K562 (cell line): ENCODE results near the gene IDH2. TPM values are rescaled to one million over a fixed set of nuclear protein-coding genes. Genes with fewer than 3 reads are reported as not detected.

ENCODE experiments used
- ATAC-seq: fragments of 200-7000 bp; cut with Tn5 transposase; 3 replicates; pipeline ENCODE4 v1.9.1; 2020; ENCODE audit warnings: moderate library complexity
- BruUV-seq: library from RNA; stranded (reverse); fragments of 400-500 nt; replicated peaks from 2 replicates; lab custom pipeline; 2021; lab: Mats Ljungman, UMichigan
- CTCF ChIA-PET: fragments of 300-600 bp; formaldehyde crosslinking; extraction: SDS; loops from one replicate; lab custom pipeline; 2021; ENCODE audit warnings: low intra/inter-chr PET ratio; lab: Yijun Ruan, JAX
- POLR2A ChIA-PET: fragments of 300-600, 350-650 bp; sonication (Branson Sonifier 250); formaldehyde crosslinking; extraction: SDS; loops from one replicate; lab custom pipeline; 2021; ENCODE audit warnings: antibody characterized with exemption, inconsistent platforms; lab: Yijun Ruan, JAX
- DNase-seq, 4 experiments: peaks; one replicate each; pipeline versions ENCODE4 v3.0.0 to v3.0.0-alpha.2; 2011 to 2018; ENCODE audit warnings: low spot score in 3 of 4, mixed read lengths in 3 of 4; ENCODE audit errors: extremely low read depth in 1 of 4
- FAIRE-seq: peaks from 2 replicates; lab custom pipeline; 2011; peaks lifted over from hg19 to GRCh38; lab: Jason Lieb, UNC
- H2AFZ ChIP-seq: 2 replicates; pipeline ENCODE4 v1.6.0; 2011; ENCODE audit warnings: low read depth, low read length, control low read depth, inconsistent platforms
- H3K27ac ChIP-seq: fragments of 200-600 bp; 3 replicates; pipeline ENCODE4 v1.8.0; 2011; ENCODE audit warnings: low read depth, mild to moderate bottlenecking, control low read depth, inconsistent platforms, low read length, moderate library complexity, mixed read lengths; ENCODE audit errors: extremely low read depth
- H3K27me3 ChIP-seq, 2 experiments: fragments of 300-600 bp in 1 of 2; 2 replicates in 1 of 2; 3 replicates in 1 of 2; pipeline versions ENCODE4 v1.6.0 to v1.8.0; 2011; ENCODE audit warnings: inconsistent platforms in 2 of 2, low read length in 2 of 2, mild to moderate bottlenecking in 1 of 2, mixed read lengths in 1 of 2, moderate library complexity in 1 of 2; ENCODE audit not compliant: control insufficient read depth in 2 of 2, insufficient read depth in 2 of 2
- H3K36me3 ChIP-seq: fragments of 300-600 bp; 3 replicates; pipeline ENCODE4 v1.8.0; 2011; ENCODE audit warnings: mild to moderate bottlenecking, low read length, inconsistent platforms; ENCODE audit not compliant: control insufficient read depth, insufficient read depth
- H3K4me1 ChIP-seq, 2 experiments: fragments of 200-600 bp in 1 of 2; replicated peaks in 1 of 2; 2 replicates in 1 of 2; 3 replicates in 1 of 2; pipeline versions ENCODE4 v1.5.1 to v1.8.0; 2011; ENCODE audit warnings: inconsistent platforms in 2 of 2, low read length in 2 of 2, mild to moderate bottlenecking in 1 of 2, mixed read lengths in 1 of 2, moderate library complexity in 1 of 2; ENCODE audit not compliant: control insufficient read depth in 2 of 2, insufficient read depth in 2 of 2
- H3K4me2 ChIP-seq: 2 replicates; pipeline ENCODE4 v1.6.1; 2011; ENCODE audit warnings: low read length, control low read depth, inconsistent platforms, mixed read lengths; ENCODE audit not compliant: insufficient read depth
- H3K4me3 ChIP-seq: fragments of 200-600 bp; sonication (generic), shearing (Covaris generic); 2 replicates; pipeline ENCODE4 v1.5.1; 2016; ENCODE audit warnings: control low read depth, inconsistent platforms
- H3K79me2 ChIP-seq: fragments of 200-600 bp; 3 replicates; pipeline ENCODE4 v1.8.0; 2011; ENCODE audit warnings: low read length, inconsistent platforms; ENCODE audit not compliant: control insufficient read depth, insufficient read depth
- H3K9ac ChIP-seq, 2 experiments: 2 replicates each; pipeline versions ENCODE4 v1.6.0 to v1.6.1; 2011; ENCODE audit warnings: low read depth in 2 of 2, low read length in 2 of 2, control low read depth in 1 of 2, inconsistent platforms in 1 of 2, mild to moderate bottlenecking in 1 of 2, mixed read lengths in 1 of 2; ENCODE audit not compliant: insufficient read depth in 1 of 2
- H3K9me1 ChIP-seq: one replicate; pipeline ENCODE4 v1.6.0; 2011; ENCODE audit warnings: inconsistent platforms, mild to moderate bottlenecking, low read length, moderate library complexity; ENCODE audit not compliant: control insufficient read depth, insufficient read depth
- H3K9me3 ChIP-seq: replicated peaks from 2 replicates; pipeline ENCODE4 v1.5.1; 2011; ENCODE audit warnings: low read depth, low read length, inconsistent platforms; ENCODE audit not compliant: control insufficient read depth, insufficient read depth
- H4K20me1 ChIP-seq: replicated peaks from 2 replicates; pipeline ENCODE4 v1.6.1; 2011; ENCODE audit warnings: low read length, inconsistent platforms, mixed read lengths; ENCODE audit not compliant: control insufficient read depth, insufficient read depth
- AFF4 ChIP-seq: sonication (generic); formaldehyde crosslinking; IDR thresholded peaks from 2 replicates; pipeline ENCODE4 v1.8.0; 2023; ENCODE audit warnings: mild to moderate bottlenecking, missing genetic modification reagents
- EWSR1 ChIP-seq: fragments of 450-650 bp; IDR thresholded peaks from 2 replicates; pipeline ENCODE4 v1.6.1; 2018; ENCODE audit warnings: borderline replicate concordance, mild to moderate bottlenecking, low read depth, moderate library complexity; ENCODE audit not compliant: partially characterized antibody
- GMEB1 ChIP-seq: fragments of 250-450 bp; sonication (Bioruptor Pico); IDR thresholded peaks from 2 replicates; pipeline ENCODE4 v1.4.0; 2020; ENCODE audit warnings: mild to moderate bottlenecking
- HMBOX1 ChIP-seq: sonication (generic); IDR thresholded peaks from 2 replicates; pipeline ENCODE4 v1.6.1; 2016
- HOXB6 ChIP-seq: fragments of 250-450 bp; sonication (Bioruptor Pico); IDR thresholded peaks from 2 replicates; pipeline ENCODE4 v1.5.1; 2022; ENCODE audit warnings: mild to moderate bottlenecking, borderline replicate concordance
- KAT7 ChIP-seq: sonication (generic); formaldehyde crosslinking; IDR thresholded peaks from 2 replicates; pipeline ENCODE4 v1.8.0; 2022; ENCODE audit warnings: missing genetic modification reagents, mild to moderate bottlenecking, borderline replicate concordance
- MBD1 ChIP-seq: fragments of 250-450 bp; sonication (Bioruptor Pico); IDR thresholded peaks from 2 replicates; pipeline ENCODE4 v1.8.0; 2022; ENCODE audit warnings: inconsistent platforms
- MEIS2 ChIP-seq: fragments of 450-650 bp; IDR thresholded peaks from 2 replicates; pipeline ENCODE4 v1.6.1; 2014; ENCODE audit warnings: mild to moderate bottlenecking; ENCODE audit not compliant: partially characterized antibody
- SAP30 ChIP-seq: fragments of 200-600 bp; sonication (generic); IDR thresholded peaks from 2 replicates; pipeline ENCODE4 v1.6.1; 2012; ENCODE audit warnings: borderline replicate concordance, low read depth, mild to moderate bottlenecking, moderate library complexity, low read length, control low read depth, inconsistent platforms; ENCODE audit not compliant: insufficient read depth, poor library complexity, severe bottlenecking
- TAF15 ChIP-seq: fragments of 200-400 bp; formaldehyde crosslinking; IDR thresholded peaks from 2 replicates; pipeline ENCODE4 v1.6.1; 2017; ENCODE audit warnings: mild to moderate bottlenecking, low read depth, low read length, moderate library complexity
- WGBS: fragments of 100-300 bp; shearing (Covaris generic); methylation state at CpG from one replicate; pipeline ENCODE4 v1.1.6; 2016; ENCODE audit warnings: low coverage, mixed read lengths; ENCODE audit not compliant: insufficient coverage; ENCODE audit errors: missing lambda C conversion rate; 5-methylcytosine and 5-hydroxymethylcytosine counted together
- in situ Hi-C: fragments of 300-500 bp; cut with MboI; formaldehyde crosslinking; loops from 4 replicates; pipeline ENCODE4 v1.15.0; 2018; ENCODE audit warnings: inconsistent platforms, mixed read lengths
- intact Hi-C: fragments of 100-400 bp; cut with micrococcal nuclease; formaldehyde crosslinking; loops from 2 replicates; pipeline ENCODE4 v1.14.2; 2022
- polyA plus RNA-seq, 8 experiments: library from polyadenylated mRNA; depleted of rRNA in 4 of 8; stranded (reverse) in 5 of 8; unstranded in 3 of 8; fragments of >200 nt; fragmentation: Nextera tagmentation in 2 of 8; fragmentation: Illumina TruSeq in 1 of 8; extraction: Ambion mirVana in 2 of 8; extraction: Trizol in 1 of 8; gene quantifications; 2 replicates each; pipeline versions ENCODE4 v1.2.1 to v1.2.3, GENCODE V29; 2011 to 2014; ENCODE audit warnings: inconsistent platforms in 1 of 8, missing spikeins in 1 of 8
- total RNA-seq, 7 experiments: library from RNA; depleted of rRNA in 6 of 7; stranded (reverse); fragments of >200 nt in 6 of 7; fragmentation: Illumina TruSeq in 2 of 7; extraction: Trizol in 2 of 7; gene quantifications; 2 replicates each; pipeline versions ENCODE4 v1.2.1 to v1.2.3, GENCODE V29; 2011 to 2021; ENCODE audit warnings: low replicate concordance in 1 of 7

Gene IDH2
- total and polyA plus RNA-seq, 9 of the 15 experiments (the other 6 are each of a cell fraction or from before 2014, with no cell fraction given), result 0.70 to 99.9 (median 59.2) TPM

- TF ChIP-seq GMEB1 (CRISPR knock-in tag), result no peak
- TF ChIP-seq MEIS2, result peak; percentile 60
- TF ChIP-seq MBD1 (CRISPR knock-in tag), result no peak
These were observed 24.5 kb upstream of the IDH2 start (continued) for GRCh38 chr15:90126596-90127435.

- no peak overlapping the region for H3K27ac ChIP-seq
- POLR2A ChIA-PET, result no interaction called here
- CTCF ChIA-PET, result no interaction called here
- H3K79me2 ChIP-seq, result no peaks in the 10 kb centered on the region
- H3K4me3 ChIP-seq, result no peak overlapping the region
- no peaks in the 10 kb centered on the region for H3K9me3 ChIP-seq
- no peak overlapping the region for H3K9ac ChIP-seq
- H3K4me2 ChIP-seq, result no peak overlapping the region
- no TSS peak for BruUV-seq
- H3K27me3 ChIP-seq, result no peaks in the 10 kb centered on the region
- no peaks in the 10 kb centered on the region for H3K36me3 ChIP-seq
- DNase-seq (no peak), ATAC-seq (no peak), FAIRE-seq (no peak)
- no peaks in the 10 kb centered on the region for H3K9me1 ChIP-seq
- H4K20me1 ChIP-seq, result no peaks in the 10 kb centered on the region
- 38% methylated on average over 6 of the region's 6 CpGs for WGBS
- peaks cover 0 to 4% of the 10 kb centered on the region in 2 experiments; a peak in 2 of 5 replicates for H3K4me1 ChIP-seq
- intact Hi-C loops, result no loop called here
- in situ Hi-C loops, result no loop called here
- no peak overlapping the region for H2AFZ ChIP-seq
- TF ChIP-seq HOXB6 (CRISPR knock-in tag), result no peak
- TF ChIP-seq TAF15, result no peak
- no peak for TF ChIP-seq KAT7 (CRISPR knock-in tag)
- TF ChIP-seq SAP30, result no peak
- no peak for TF ChIP-seq HMBOX1
- TF ChIP-seq AFF4 (CRISPR knock-in tag), result no peak
- no peak for TF ChIP-seq EWSR1
These were observed 23.8 kb upstream of the IDH2 start for GRCh38 chr15:90126022-90126421.
